ENCODE results near the gene TMEM30B.

- TF ChIP-seq CTCF (IDR thresholded peaks at IDR 0.05) (no peak), SMC3 (IDR thresholded peaks at IDR 0.05; ENCODE audit: low read depth, low read length) (no peak), RFX5 (IDR thresholded peaks at IDR 0.05; ENCODE audit: low read length) (no peak)
Measured at GRCh38 chr14:61329478-61330051, 48.4 kb upstream of the TMEM30B start.

Measured in SK-N-SH (cell line).